Activated naive CD4-positive, alpha-beta T cell (primary cell): ENCODE measurements around the gene PLCD3.

Source experiments
- DNase-seq, 4 experiments: peaks; one replicate each; lab custom pipeline; 2025; lab: John Stamatoyannopoulos, UW

The PLCD3 gene, protein sequence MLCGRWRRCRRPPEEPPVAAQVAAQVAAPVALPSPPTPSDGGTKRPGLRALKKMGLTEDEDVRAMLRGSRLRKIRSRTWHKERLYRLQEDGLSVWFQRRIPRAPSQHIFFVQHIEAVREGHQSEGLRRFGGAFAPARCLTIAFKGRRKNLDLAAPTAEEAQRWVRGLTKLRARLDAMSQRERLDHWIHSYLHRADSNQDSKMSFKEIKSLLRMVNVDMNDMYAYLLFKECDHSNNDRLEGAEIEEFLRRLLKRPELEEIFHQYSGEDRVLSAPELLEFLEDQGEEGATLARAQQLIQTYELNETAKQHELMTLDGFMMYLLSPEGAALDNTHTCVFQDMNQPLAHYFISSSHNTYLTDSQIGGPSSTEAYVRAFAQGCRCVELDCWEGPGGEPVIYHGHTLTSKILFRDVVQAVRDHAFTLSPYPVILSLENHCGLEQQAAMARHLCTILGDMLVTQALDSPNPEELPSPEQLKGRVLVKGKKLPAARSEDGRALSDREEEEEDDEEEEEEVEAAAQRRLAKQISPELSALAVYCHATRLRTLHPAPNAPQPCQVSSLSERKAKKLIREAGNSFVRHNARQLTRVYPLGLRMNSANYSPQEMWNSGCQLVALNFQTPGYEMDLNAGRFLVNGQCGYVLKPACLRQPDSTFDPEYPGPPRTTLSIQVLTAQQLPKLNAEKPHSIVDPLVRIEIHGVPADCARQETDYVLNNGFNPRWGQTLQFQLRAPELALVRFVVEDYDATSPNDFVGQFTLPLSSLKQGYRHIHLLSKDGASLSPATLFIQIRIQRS

GRCh38 chr17:45132320-45132571 lies at the start of gene PLCD3:
Gene PLCD3 (minus strand): TSS chr17:45132515. CDS start chr17:45132410, 105 bp downstream.
- no peak for DNase-seq

GRCh38 chr17:45177563-45177962 lies 45.2 kb upstream of the PLCD3 start:
- DNase-seq, result no peak

DNA sequence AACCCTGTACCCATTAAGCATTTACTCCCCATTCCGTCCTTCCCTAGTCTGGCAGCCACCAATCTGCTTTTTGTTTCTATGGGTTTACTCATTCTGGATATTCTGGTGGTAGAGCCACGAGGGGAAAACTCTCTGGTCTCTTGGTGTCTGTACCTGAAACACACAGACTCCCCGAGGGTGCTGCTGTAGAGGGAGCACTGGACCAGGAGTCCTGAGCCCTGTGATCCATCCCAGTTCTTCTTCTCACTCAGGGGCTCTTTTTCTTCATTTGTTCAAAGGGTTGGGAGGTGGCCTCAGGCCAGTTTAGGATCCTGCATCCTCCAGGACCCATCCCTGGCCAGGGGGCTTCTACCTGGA lies 43.4 kb upstream of the PLCD3 start:
- no peak for DNase-seq

DNA sequence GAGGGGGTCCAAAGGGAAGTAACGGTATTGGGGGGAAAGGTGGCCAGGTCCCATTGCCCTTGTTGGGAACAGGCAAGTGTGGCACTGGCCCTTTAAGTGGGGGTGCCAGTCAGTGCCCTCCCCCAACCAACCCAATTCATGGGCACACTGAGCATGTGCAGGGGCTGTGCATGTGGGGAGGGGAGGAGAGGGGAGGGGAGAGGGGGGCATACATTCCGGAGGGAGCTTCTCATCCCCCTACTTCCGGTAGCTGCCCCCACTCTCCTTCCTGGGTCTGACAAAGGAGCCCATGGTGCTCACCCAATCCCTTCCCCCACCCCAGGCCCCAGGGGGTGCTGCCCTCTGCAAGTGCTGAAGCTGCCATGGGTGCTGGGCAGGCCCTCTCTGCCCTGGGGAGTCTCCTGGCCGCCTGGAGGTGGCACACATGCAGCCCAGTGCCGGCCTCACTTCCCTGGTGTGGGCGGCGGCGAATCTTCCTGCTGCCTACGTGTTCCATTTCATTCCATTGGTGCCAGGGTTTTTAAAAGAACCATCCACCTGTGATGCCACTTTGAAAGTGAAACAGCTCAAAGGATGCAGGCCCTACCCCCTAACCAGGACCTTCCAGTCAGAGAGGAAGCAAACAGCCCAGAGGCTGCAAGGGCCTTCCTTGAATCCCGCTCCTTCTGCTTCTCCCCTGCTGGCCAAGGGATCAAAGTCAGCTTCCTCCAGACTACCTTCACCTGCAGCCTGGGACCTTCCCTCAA lies 40.4 kb upstream of the PLCD3 start:
- peak in 2 of 4 experiments; percentile 11 to 48 for DNase-seq

- no peak for DNase-seq
Measured at GRCh38 chr17:45172232-45172540, 39.9 kb upstream of the PLCD3 start.

DNA sequence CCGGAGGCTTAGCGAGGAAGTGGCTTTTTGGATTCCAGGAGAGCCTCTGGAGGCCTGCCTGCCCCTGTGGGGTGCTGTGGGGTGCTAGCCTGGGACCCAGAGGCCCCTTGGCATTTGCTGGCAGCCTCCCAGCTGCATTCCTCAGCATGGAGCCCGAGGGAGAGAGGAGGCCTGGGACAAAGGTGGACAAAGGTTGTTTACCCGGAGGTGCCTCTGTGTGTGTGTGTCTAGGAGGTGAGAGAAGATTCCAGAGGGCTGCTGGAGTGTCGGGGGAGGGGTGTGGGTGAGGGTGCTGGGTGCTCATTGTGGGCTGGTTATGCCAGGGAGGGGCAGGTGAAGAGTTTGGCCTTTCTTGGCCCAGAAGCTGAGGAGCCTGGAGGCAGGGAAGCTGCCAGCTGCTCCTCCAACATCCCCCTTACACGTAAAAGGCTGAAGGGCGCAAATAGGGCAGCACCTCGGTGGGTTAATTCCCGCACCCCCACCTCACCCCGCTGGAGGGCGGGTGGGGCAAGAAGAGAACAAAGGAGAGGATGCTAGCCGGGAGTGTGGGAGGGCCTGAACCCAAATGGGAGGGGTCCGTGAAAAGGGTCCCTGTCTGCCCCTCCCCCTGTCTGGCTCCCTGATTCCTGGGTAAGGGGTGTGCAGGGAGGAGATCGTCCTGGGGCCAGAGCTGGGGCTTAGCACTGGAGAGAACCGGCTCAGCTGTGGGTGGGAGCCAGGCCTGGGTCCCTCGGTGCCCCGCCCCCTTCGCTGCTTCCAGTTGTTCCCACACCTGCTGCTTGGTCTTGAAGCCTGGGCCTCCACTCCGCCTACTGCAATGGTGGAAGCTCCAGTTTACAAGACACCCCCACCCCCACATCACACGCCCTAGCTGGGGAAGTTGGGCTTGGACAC lies 39.3 kb upstream of the PLCD3 start:
- no peak for DNase-seq

DNA sequence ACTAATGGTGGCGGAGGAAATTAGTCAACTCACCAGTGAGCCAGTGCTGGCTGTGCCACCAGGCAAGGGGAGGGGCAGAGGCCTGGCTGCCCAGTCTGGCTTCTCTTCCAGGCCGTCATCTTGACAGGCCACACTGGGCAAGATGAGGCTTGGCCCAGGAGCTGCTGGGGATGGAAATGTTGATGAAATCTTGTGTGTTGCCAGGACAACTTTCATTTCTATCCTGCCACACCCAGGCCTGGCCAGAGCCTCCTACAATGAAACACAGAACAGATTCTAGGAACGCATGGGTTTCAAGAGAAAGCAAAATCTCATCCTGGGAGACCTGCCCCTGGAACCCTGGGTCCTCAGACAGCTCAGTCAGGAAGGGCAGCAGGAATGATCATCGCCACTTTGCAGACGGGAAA lies 38.6 kb upstream of the PLCD3 start:
- DNase-seq, result no peak

- DNase-seq, result no peak
Measured at GRCh38 chr17:45170280-45170930, 38.1 kb upstream of the PLCD3 start.

GRCh38 chr17:45168991-45169752 lies 36.9 kb upstream of the PLCD3 start:
- DNase-seq, result no peak

GRCh38 chr17:45164734-45165269 lies 32.5 kb upstream of the PLCD3 start:
- DNase-seq, result no peak

DNA sequence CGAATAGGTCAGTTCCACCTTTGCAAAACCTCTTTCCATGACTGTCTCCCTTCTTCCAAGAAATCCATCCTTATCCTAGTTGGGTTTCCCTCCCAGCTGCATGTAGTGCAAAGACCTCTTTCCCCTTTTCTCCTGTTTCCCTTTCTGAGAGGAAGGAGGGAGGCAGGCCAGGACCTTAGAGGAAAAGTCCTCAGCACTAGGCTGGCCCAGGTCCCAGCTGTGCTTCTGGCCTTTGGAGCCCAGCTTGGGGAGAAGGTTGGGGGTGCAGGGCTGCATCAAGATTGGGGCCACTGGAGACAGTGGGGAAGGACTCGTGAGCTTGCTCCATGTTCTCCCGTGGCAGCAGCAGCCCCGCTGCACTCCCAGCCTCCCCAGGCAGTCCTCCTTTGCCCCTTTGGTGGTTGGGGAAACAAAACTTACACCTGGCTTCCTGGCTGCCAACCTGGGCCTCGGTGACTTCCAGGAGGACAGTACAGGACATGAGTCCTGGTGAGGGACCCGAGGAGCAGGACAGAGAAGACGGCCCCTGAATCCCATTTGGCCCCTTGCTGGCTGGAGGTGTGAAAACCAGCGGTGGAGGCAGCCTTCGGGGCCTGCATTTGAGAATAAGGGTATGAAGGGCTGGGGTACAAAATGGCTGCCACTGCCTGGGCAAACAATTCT lies 29.8 kb upstream of the PLCD3 start:
- no peak for DNase-seq

GRCh38 chr17:45161288-45162024 lies 29.1 kb upstream of the PLCD3 start, which contains the start of gene HEXIM2:
Gene HEXIM2 (plus strand): TSS chr17:45161875. CDS start chr17:45162794, 919 bp downstream.
- peak; percentile 91 to 100 (median 97) for DNase-seq

- DNase-seq, result peak; percentile 43 to 76 (median 63)
Measured at GRCh38 chr17:45160447-45161287, 28.4 kb upstream of the PLCD3 start.

DNA sequence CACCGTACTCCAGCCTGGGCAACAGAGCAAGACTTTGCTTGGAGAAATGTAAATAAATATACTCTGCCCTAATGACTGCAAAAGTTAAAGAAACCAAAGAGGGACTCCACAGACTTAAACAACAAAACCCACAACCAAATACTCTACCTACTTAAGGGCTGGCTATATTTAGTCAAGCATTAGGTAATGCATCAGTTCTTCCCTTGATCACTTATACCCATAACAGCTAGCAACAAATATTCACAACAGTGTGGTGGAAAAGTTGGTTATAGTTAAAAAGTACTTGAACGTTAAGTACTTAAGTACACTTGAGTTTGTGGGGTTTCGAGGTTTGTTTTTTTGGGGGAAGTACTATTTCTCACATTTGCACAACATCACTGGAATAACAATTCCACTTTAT lies 23.9 kb upstream of the PLCD3 start:
- no peak for DNase-seq

GRCh38 chr17:45155483-45155882 lies 23.2 kb upstream of the PLCD3 start:
- no peak for DNase-seq

DNA sequence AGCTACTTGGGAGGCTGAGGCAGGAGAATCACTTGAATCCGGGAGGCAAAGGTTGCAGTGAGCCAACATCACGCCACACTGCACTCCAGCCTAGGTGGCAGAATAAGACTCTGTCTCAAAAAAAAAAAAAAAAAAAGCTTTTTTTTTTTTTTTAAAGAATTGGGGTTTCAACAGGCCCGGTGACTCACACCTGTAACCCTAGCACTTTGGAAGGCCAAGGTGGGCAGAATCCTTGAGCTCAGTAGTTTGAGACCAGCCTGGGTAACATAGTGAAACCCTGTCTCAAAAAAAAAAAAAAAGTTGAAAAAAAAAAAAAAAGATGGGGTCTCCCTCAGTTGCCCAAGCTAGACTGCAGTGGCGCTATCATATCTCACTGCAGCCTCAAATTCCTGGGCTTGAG lies 22.7 kb upstream of the PLCD3 start:
- no peak for DNase-seq

DNA sequence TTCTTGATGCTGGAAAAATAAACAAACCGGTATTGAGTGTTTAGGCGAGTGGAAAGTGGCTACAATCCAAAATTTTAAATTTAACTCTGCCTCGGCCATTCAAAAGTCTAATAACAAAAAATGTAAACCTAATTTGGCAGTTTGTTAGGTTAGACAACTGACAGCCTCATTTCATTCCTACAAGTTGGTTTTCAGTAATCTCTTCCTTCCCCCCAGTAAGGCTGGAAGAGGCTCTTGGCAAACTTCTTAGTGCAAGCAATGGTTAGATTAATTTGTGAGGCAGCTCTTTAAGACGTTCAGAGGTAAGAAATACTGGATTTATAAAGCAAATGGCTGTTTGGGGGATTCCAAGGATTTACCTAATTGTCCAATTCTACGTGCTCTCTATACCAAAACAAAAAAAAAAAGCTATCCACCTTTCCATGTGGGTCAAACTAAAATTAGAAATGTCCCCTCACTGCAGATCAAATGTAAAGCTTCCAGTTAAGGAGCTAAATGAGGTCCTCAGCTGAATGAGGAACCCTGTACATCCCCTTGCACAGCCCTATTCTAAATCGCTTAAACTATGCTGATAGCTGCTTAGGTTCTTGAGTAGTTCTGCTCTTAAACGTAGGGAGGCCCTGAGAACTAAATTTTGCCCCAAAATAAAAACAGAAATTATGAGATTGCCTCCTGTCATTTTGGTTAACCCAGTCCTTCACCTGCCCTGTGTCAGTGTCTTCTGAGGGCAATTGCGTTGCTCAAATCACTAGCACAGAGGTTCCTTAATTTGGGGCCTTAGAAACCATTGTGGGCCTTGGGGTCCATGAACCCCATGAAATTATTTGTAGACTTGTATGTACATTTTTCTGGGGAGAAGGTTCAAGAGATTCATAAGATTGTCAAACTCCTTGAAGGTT lies 18.8 kb upstream of the PLCD3 start:
- DNase-seq, result no peak
